Endothelial cell of umbilical vein (primary cell): ENCODE results near the gene BNIP5.

Experiments
- CTCF ChIP-seq, 2 donors: IDR thresholded peaks; 1 replicate in 1 of 2; 2 replicates in 1 of 2; pipeline ENCODE4 v1.5.1; 2011; ENCODE audit warnings: low read length in 2 of 2, mild to moderate bottlenecking in 2 of 2, moderate library complexity in 2 of 2, control low read depth in 1 of 2, inconsistent platforms in 1 of 2, low read depth in 1 of 2; ENCODE audit not compliant: insufficient read depth in 1 of 2; ENCODE audit errors: extremely low read depth in 1 of 2
- EZH2 ChIP-seq: IDR thresholded peaks from 2 replicates; pipeline ENCODE4 v1.6.1; 2012; ENCODE audit warnings: borderline replicate concordance, low read depth, mild to moderate bottlenecking, moderate library complexity, low read length, inconsistent platforms; ENCODE audit not compliant: severe bottlenecking
- GATA2 ChIP-seq: IDR thresholded peaks from 2 replicates; pipeline ENCODE4 v1.7.0; 2011; ENCODE audit warnings: low read depth, mild to moderate bottlenecking, moderate library complexity, mixed read lengths, low read length; ENCODE audit not compliant: insufficient read length, insufficient read depth
- MYC ChIP-seq: IDR thresholded peaks from one replicate; pipeline ENCODE4 v1.6.1; 2011; ENCODE audit warnings: mild to moderate bottlenecking, low read depth, low read length
- POLR2A ChIP-seq: IDR thresholded peaks from 2 replicates; pipeline ENCODE4 v1.6.1; 2012; ENCODE audit warnings: low read depth, mild to moderate bottlenecking, control low read depth, low read length
- POLR2AphosphoS5 ChIP-seq: IDR thresholded peaks from 2 replicates; pipeline ENCODE4 v1.6.1; 2012; ENCODE audit warnings: low read depth, mild to moderate bottlenecking, control low read depth, low read length, moderate library complexity; ENCODE audit not compliant: insufficient read depth

GRCh38 chr6:36302227-36302976 lies 34.3 kb downstream of the BNIP5 start:
- TF ChIP-seq POLR2A = no peak
- peak; percentile 95 to 98 for TF ChIP-seq CTCF (IDR thresholded peaks at IDR 0.05; ENCODE audit: extremely low read depth in 1 of 2, insufficient read depth in 1 of 2, low read depth in 1 of 2, low read length in 2 of 2)
- no peak for TF ChIP-seq EZH2
- no peak for TF ChIP-seq MYC
- TF ChIP-seq GATA2 = no peak
- no peak for TF ChIP-seq POLR2AphosphoS5
